Cardiac septum (tissue), 1 donor: Measurements from ENCODE around the gene PHF2. TPM values are rescaled to one million over a fixed set of nuclear protein-coding genes. Genes with fewer than 3 reads are reported as not detected.

Experiments used
- DNase-seq: peaks from one replicate; pipeline ENCODE4 v3.0.0-alpha.2; 2020; ENCODE audit warnings: low spot score
- intact Hi-C: fragments of 100-400 bp; cut with DNase I; formaldehyde crosslinking; loops from one replicate; pipeline ENCODE4 v1.14.0; 2022
- total RNA-seq: library from RNA; stranded (reverse); fragmentation: NEBNext Ultra II Directional; extraction: Animal tissue kit (Norgen Biotek cat#: 25700); gene quantifications from one replicate; pipeline ENCODE4 v1.2.1, GENCODE V29; 2021
- donor health status: DM: no; HTN: no; CAD: no.

Gene PHF2
- total RNA-seq, 1 donor from 2014 or later: 24.5 TPM

DNA sequence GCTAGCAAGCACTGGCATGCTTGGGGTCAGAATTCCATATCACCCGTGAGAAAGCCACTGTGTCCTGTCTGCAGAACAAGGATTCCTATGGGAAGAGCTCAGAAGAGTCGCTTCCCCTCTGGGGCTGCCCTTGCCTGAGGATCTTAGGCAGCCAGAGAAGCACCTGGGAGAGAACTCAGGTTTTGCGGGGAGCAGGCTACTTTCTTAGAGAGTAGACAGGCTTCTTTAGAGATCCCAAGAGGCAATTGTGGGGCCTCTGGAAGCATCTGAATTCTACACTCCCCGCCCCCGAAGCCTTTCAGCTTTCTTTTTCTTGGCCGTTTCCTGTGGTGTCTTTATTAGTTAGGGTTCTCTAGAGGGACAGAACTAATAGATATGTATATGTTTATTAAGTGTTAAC lies 40.9 kb downstream of the PHF2 start:
- DNase-seq: no peak
- intact Hi-C loops: no loop called here

DNA sequence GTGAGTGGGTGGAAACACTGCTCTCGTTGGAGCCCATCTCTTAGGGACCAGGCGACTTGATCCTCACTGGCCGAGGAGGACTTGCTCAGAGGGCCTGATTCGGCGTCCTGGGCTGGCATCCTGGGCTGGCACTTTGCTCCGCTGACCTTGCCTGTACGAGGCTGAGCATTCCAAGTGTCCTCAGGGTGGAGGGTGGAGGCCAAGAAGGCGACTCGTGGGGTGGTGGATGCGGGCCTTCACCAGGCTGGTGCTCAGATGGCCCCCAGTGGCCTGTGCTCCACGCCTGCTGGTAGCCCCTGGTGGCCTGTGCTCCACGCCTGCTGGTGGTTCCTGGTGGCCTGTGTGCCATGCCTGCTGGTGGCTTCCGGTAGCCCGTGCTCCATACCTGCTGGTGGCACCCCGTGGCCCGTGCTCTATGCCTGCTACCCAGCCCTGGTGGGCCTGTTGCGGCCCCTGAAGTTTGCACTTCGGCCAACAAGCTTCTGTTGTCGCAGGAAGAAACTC lies 42.9 kb downstream of the PHF2 start:
- intact Hi-C loops: no loop called here
- DNase-seq: no peak

- no peak for DNase-seq
- intact Hi-C loops: no loop called here
Observed at GRCh38 chr9:93620041-93620506, 43.7 kb downstream of the PHF2 start.

GRCh38 chr9:93620881-93621820 lies 44.8 kb downstream of the PHF2 start:
- intact Hi-C loops: no loop called here
- DNase-seq: no peak

- DNase-seq: no peak
- intact Hi-C loops: no loop called here
Observed at GRCh38 chr9:93621922-93622321, 45.5 kb downstream of the PHF2 start.

GRCh38 chr9:93622691-93623090 lies 46.3 kb downstream of the PHF2 start:
- DNase-seq: no peak
- intact Hi-C loops: no loop called here

DNA sequence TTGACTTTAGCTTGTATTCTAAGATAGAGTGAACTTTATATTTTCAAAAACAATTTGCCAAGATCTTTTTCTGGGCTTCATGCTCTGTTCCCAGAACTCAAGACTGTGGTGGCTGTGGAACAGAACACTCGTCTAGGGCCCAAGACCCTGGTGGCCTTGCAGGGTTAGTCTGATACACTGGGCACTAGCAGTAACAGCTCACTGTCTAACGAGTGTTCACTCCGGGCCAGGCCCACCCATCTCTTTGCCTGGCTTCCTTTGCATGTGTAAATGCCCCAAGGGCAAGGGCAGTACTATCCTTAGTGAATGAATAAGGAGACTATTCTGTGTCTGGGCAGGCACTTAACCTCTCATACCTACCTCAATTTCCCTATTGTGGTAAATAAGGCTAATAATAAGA lies 47.4 kb downstream of the PHF2 start:
- intact Hi-C loops: no loop called here
- DNase-seq: no peak

DNA sequence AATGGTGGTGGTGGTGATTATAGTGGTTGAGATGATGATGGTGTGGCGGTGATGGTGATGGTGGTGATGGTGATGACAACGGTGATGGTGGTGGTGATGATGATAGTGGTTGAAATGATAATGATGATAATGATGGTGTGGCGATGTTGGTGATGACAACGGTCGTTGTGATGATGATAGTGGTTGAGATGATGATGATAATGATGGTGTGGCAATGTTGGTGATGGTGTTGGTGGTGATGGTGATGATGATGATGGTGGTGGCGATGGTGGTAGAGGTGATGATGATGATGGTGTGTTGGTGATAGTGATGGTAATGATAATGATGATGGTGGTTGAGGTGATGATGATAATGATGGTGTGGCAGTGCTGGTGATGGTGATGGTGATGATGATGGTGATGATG lies 48.0 kb downstream of the PHF2 start:
- intact Hi-C loops: no loop called here
- DNase-seq: no peak

GRCh38 chr9:93624977-93625376 lies 48.6 kb downstream of the PHF2 start:
- DNase-seq: no peak
- intact Hi-C loops: no loop called here

- intact Hi-C loops: no loop called here
- no peak for DNase-seq
Observed at GRCh38 chr9:93629920-93630319, 53.5 kb downstream of the PHF2 start.

- intact Hi-C loops: no loop called here
- no peak for DNase-seq
Observed at GRCh38 chr9:93630806-93631411, 54.5 kb downstream of the PHF2 start.

GRCh38 chr9:93633492-93634221 lies 57.3 kb downstream of the PHF2 start:
- no peak for DNase-seq
- intact Hi-C loops: no loop called here

DNA sequence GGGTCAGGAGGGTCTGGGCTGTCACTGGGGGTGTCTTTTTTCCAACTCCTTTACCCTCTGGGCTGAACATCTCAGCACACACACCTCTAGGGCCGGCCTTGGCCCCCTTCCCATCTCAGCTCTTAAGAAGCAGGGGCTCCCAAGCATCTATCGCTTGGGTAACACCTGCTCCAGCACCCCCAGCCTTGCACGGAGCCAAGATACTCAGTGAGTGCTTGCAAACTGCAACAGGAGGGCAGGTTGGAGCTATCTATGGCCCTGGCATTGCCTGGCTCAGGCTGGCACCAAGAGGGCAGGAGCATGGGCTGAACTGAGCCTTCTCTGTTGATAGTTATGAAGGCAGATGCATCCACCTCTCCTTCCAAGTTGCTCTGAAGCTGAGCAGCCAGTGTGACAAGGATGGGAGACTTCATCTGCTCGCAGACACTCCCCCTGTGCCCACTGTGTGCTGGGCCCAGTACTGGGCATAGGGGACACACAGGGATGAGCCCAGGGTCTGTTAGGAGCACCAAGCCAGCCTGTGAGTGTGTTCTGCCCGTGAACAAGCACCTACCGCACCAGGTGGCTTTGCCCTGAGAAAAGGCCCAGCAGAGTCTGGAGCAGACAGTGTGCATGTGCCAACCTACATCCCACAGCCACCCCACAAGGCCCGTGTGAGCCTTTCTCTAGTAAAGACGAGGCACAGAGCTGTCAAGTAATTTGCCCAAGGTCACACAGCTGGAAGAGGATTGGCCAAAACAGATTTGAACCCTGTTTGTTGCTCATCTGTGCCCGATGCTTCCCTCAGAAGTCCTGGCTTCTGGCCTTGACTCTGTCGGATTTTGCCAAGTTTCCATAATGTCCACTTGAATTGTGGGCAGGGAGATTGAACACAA lies 58.2 kb downstream of the PHF2 start:
- no peak for DNase-seq
- intact Hi-C loops: no loop called here

GRCh38 chr9:93635186-93636107 lies 59.1 kb downstream of the PHF2 start:
- peak; percentile 68 for DNase-seq
- intact Hi-C loops: no loop called here

GRCh38 chr9:93636172-93636661 lies 59.8 kb downstream of the PHF2 start:
- DNase-seq: peak; percentile 70
- intact Hi-C loops: no loop called here

DNA sequence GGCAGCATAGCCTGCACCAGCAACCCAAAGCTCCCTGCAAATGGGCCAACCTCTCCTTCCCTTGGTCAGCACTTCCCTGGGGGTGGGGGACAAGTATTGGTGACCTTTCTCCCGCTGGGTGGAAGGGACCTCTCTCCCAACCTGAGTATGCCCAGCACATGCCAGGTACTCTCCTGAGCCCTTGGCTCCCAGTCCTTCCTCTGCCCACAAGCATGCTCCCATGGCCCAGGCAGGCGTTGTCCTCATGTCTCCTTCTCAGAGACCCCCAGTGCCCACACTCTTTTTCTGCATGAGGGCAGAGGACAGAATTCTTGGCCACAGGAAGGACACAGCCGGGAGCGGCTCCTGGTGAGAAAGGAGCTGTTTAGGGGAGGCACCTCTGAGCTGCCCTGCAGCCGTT lies 60.3 kb downstream of the PHF2 start:
- intact Hi-C loops: no loop called here
- DNase-seq: peak; percentile 72

DNA sequence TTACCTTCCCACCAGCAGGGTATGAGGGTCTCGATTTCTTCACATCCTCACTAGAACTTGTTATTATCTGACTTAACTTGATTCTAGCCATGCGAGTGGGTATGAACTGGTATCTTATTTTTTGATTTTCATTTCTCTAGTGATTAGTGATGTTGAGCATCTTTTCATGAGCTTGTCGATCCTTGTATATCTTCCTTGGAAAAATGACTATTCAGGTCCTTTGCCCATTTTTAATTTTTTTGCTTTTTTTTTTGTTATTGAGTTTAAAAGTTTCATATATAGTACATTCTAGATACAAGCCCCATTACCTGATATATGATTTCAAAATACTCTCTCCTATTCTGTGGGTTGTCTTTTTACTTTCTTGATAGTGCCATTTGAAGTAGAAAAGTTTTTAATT lies 61.5 kb downstream of the PHF2 start:
- DNase-seq: no peak
- intact Hi-C loops: no loop called here

- intact Hi-C loops: no loop called here
- no peak for DNase-seq
Observed at GRCh38 chr9:93640027-93640426, 63.6 kb downstream of the PHF2 start.
